MM.1S (cell line): ENCODE results near the gene EED.
A peak's percentile ranks its signal among the peaks of the same experiment; 100 is the strongest.

Experiments
- DNase-seq: peaks from one replicate; pipeline ENCODE4 v3.0.0-alpha.2; 2015
- H2AFZ ChIP-seq: fragments of 300-600 bp; sonication (generic); 2 replicates; pipeline ENCODE4 v1.6.0; 2016; ENCODE audit warnings: antibody characterized with exemption, low read length
- H3F3A ChIP-seq: fragments of 300-600 bp; sonication (generic); 2 replicates; pipeline ENCODE4 v1.6.1; 2016; ENCODE audit warnings: mild to moderate bottlenecking, antibody characterized with exemption, low read length, moderate library complexity, mixed read lengths; ENCODE audit not compliant: insufficient read depth
- H3K27ac ChIP-seq: fragments of 300-600 bp; sonication (generic); 2 replicates; pipeline ENCODE4 v1.5.1; 2016; ENCODE audit warnings: mild to moderate bottlenecking, low read length
- H3K27me3 ChIP-seq: fragments of 300-600 bp; sonication (generic); replicated peaks from 2 replicates; pipeline ENCODE4 v1.6.0; 2016; ENCODE audit warnings: low read length; ENCODE audit not compliant: insufficient read depth
- H3K36me3 ChIP-seq: fragments of 300-600 bp; sonication (generic); replicated peaks from 2 replicates; pipeline ENCODE4 v1.6.1; 2016; ENCODE audit warnings: mild to moderate bottlenecking, low read length, mixed read lengths; ENCODE audit not compliant: insufficient read depth
- H3K4me1 ChIP-seq: fragments of 300-600 bp; sonication (generic); 2 replicates; pipeline ENCODE4 v1.6.1; 2016; ENCODE audit warnings: low read length, mixed read lengths
- H3K4me2 ChIP-seq: fragments of 300-600 bp; sonication (generic); 2 replicates; pipeline ENCODE4 v1.6.0; 2016; ENCODE audit warnings: low read depth, low read length
- H3K4me3 ChIP-seq: fragments of 300-600 bp; sonication (generic); 2 replicates; pipeline ENCODE4 v1.5.1; 2016; ENCODE audit warnings: low read length, mixed read lengths
- H3K79me2 ChIP-seq: fragments of 300-600 bp; sonication (generic); 2 replicates; pipeline ENCODE4 v1.6.1; 2016; ENCODE audit warnings: mixed run types, low read length, mixed read lengths
- H3K9ac ChIP-seq: fragments of 300-600 bp; sonication (generic); 2 replicates; pipeline ENCODE4 v1.6.1; 2016; ENCODE audit warnings: low read length, mixed read lengths
- H3K9me2 ChIP-seq: fragments of 300-600 bp; sonication (generic); replicated peaks from 2 replicates; pipeline ENCODE4 v1.6.1; 2016; ENCODE audit warnings: mild to moderate bottlenecking, low read length, mixed read lengths; ENCODE audit not compliant: insufficient read depth
- H3K9me3 ChIP-seq: fragments of 300-600 bp; sonication (generic); replicated peaks from 2 replicates; pipeline ENCODE4 v1.6.1; 2016; ENCODE audit warnings: mild to moderate bottlenecking, low read length, mixed read lengths; ENCODE audit not compliant: insufficient read depth
- H4K20me1 ChIP-seq: fragments of 300-600 bp; sonication (generic); 2 replicates; pipeline ENCODE4 v1.6.1; 2016; ENCODE audit warnings: mild to moderate bottlenecking, low read length, moderate library complexity, mixed read lengths; ENCODE audit not compliant: insufficient read depth
- CTCF ChIP-seq: fragments of 300-600 bp; sonication (generic); IDR thresholded peaks from 2 replicates; pipeline ENCODE4 v1.5.1; 2016; ENCODE audit warnings: antibody characterized with exemption, low read length, mixed read lengths
- EZH2 ChIP-seq: fragments of 300-600 bp; sonication (generic); optimal IDR thresholded peaks from 2 replicates; pipeline ENCODE3; 2017; ENCODE audit warnings: low read depth, mild to moderate bottlenecking, antibody characterized with exemption, low read length, mixed read lengths
- EZH2phosphoT487 ChIP-seq: fragments of 300-600 bp; sonication (generic); IDR thresholded peaks from 2 replicates; pipeline ENCODE4 v1.6.1; 2018; ENCODE audit warnings: antibody characterized with exemption, low read length

EED gene

GRCh38 chr11:86291466-86292262 is 47.1 kb downstream of the EED start:
- TF ChIP-seq CTCF (peak; percentile 66), EZH2phosphoT487 (no peak)
- Histone ChIP-seq H3K9ac (no peak overlapping the region), H3K36me3 (no peaks in the 10 kb centered on the region), H3K9me3 (no peaks in the 10 kb centered on the region), H3K79me2 (no peaks in the 10 kb centered on the region), H4K20me1 (no peaks in the 10 kb centered on the region), H2AFZ (no peak overlapping the region), H3K27ac (no peak overlapping the region), H3K4me1 (peaks cover 7% of the 10 kb centered on the region; the same call in 1 of the 2 replicates), H3K4me3 (no peak overlapping the region), H3K9me2 (no peaks in the 10 kb centered on the region), H3K27me3 (no peaks in the 10 kb centered on the region), H3F3A (peaks cover 5% of the 10 kb centered on the region; the same call in 1 of the 2 replicates), H3K4me2 (no peak overlapping the region)
- DNase-seq, result peak; percentile 63

- Histone ChIP-seq H3K4me1 (no peaks in the 10 kb centered on the region), H3K27ac (no peak overlapping the region), H2AFZ (no peak overlapping the region)
Measured at GRCh38 chr11:86292912-86293616, 48.5 kb downstream of the EED start.

GRCh38 chr11:86294026-86294425 is 49.5 kb downstream of the EED start:
- Histone ChIP-seq H3K36me3 (no peaks in the 10 kb centered on the region), H3K27ac (no peak overlapping the region), H3K4me1 (no peaks in the 10 kb centered on the region), H3K4me3 (no peak overlapping the region), H3K9me3 (no peaks in the 10 kb centered on the region), H3K9ac (no peak overlapping the region), H3K79me2 (no peaks in the 10 kb centered on the region), H3K4me2 (no peak overlapping the region), H3K27me3 (no peaks in the 10 kb centered on the region), H2AFZ (no peak overlapping the region), H4K20me1 (no peaks in the 10 kb centered on the region), H3F3A (no peaks in the 10 kb centered on the region), H3K9me2 (no peaks in the 10 kb centered on the region)
- no peak for DNase-seq
- TF ChIP-seq EZH2 (no peak), EZH2phosphoT487 (no peak), CTCF (no peak)

More at GRCh38 chr11:86292912-86293616, 48.5 kb downstream of the EED start:
- TF ChIP-seq EZH2 (no peak), EZH2phosphoT487 (no peak), CTCF (no peak)
- Histone ChIP-seq H3K9me3 (no peaks in the 10 kb centered on the region), H3K9me2 (no peaks in the 10 kb centered on the region), H3K36me3 (no peaks in the 10 kb centered on the region), H3K4me3 (no peak overlapping the region), H3K27me3 (no peaks in the 10 kb centered on the region), H3K4me2 (no peak overlapping the region), H3F3A (no peaks in the 10 kb centered on the region), H4K20me1 (no peaks in the 10 kb centered on the region), H3K79me2 (no peaks in the 10 kb centered on the region), H3K9ac (no peak overlapping the region)
- no peak for DNase-seq
